Measurements from ENCODE around the gene ASCL4.

DNA sequence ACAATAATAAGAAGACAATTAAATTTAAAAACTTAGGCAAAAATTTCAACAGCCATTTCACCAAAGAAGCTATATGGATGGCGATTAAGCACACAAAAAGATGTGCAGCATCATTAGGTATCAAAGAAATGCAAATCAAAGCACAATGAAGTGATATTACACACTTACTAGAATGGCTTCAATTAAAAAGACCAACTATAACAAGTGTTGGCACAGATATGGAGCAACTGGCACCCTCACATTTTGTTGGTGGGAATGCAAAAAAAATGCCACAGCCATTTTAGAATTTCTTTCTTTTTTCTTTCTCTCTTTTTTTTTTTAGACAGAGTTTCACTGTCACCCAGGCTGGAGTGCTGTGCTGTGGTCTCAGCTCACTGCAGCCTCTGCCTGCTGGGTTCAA, 11.6 kb upstream of the ASCL4 start:
- TF ChIP-seq CTCF (IDR thresholded peaks at IDR 0.05; ENCODE audit: low read length) = no peak
- TF ChIP-seq EZH2 (optimal IDR thresholded peaks at IDR 0.05; ENCODE audit: low read depth, low read length) = no peak
- no peak for TF ChIP-seq EZH2phosphoT487 (IDR thresholded peaks at IDR 0.05; ENCODE audit: low read length)
